ENCODE data around the gene C3orf22. TPM values are rescaled to one million over a fixed set of nuclear protein-coding genes. Genes with fewer than 3 reads are reported as not detected.

Gene C3orf22
- total and polyA plus RNA-seq, 9 of the 15 experiments (the other 6 are each of a cell fraction or from before 2014, with no cell fraction given), result not detected

DNA sequence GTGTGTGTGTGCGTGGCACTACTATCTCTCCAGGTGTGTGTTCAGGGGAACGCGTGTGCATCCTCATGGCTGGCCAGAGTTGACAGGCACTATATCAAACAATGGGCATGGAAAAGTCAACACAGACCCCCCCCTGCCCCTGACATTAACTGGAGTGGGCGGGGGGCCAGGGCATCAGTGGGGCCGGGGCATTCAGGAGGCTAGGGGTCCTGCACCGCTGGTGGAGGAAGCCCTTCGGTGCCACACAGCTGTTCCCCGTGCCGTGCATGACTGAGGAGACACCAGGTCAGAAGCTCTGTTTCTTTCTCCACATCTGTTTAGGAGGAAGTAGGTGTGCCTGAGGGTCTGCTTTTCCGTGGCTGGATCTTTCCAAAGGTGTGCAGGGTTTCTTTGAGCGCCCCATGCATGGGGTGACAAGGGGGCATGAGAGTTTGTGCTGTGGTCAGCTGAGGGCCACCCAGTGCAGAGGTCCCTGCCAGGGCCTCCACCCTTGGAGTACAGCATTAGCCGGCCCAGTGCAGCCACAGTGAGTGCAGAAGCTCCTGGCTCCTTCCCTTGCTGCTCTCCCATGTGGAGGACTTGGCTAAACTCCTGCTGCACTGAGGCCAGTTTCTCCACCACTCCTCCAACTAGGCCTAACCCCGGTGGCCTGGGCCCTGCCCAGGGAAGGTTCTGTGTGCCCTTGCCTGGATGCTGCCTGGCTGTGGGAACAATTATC lies 7.5 kb downstream of the C3orf22 start:
- no peak overlapping the region for H3K27ac ChIP-seq (ENCODE audit: extremely low read depth, low read depth, low read length)
- TF ChIP-seq, protein P1, sequence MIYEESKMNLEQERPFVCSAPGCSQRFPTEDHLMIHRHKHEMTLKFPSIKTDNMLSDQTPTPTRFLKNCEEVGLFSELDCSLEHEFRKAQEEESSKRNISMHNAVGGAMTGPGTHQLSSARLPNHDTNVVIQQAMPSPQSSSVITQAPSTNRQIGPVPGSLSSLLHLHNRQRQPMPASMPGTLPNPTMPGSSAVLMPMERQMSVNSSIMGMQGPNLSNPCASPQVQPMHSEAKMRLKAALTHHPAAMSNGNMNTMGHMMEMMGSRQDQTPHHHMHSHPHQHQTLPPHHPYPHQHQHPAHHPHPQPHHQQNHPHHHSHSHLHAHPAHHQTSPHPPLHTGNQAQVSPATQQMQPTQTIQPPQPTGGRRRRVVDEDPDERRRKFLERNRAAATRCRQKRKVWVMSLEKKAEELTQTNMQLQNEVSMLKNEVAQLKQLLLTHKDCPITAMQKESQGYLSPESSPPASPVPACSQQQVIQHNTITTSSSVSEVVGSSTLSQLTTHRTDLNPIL (CRISPR knock-in tag; IDR thresholded peaks at IDR 0.05), result no peak
- TF ChIP-seq L3MBTL2 (IDR thresholded peaks at IDR 0.05) (no peak), ZNF354B (CRISPR knock-in tag; IDR thresholded peaks at IDR 0.05) (no peak), CREBBP (IDR thresholded peaks at IDR 0.05; ENCODE audit: low read depth, low read length) (no peak), FIP1L1 (IDR thresholded peaks at IDR 0.05; ENCODE audit: low read depth, low read length, poor library complexity, severe bottlenecking) (no peak), SMAD4 (CRISPR knock-in tag; conservative IDR thresholded peaks at IDR 0.05) (no peak), FOXJ2 (tag; IDR thresholded peaks at IDR 0.05) (no peak), PML (IDR thresholded peaks at IDR 0.05; ENCODE audit: low read length) (no peak), BRD9 (IDR thresholded peaks at IDR 0.05; ENCODE audit: low read depth, partially characterized antibody) (no peak), GTF2A2 (tag; IDR thresholded peaks at IDR 0.05) (no peak), ILF3 (IDR thresholded peaks at IDR 0.05; ENCODE audit: borderline replicate concordance) (no peak), ZBTB1 (CRISPR knock-in tag; IDR thresholded peaks at IDR 0.05; ENCODE audit: borderline replicate concordance, low read depth) (no peak), GABPB2 (CRISPR knock-in tag; conservative IDR thresholded peaks at IDR 0.05) (no peak)
- TF ChIP-seq, protein P2, sequence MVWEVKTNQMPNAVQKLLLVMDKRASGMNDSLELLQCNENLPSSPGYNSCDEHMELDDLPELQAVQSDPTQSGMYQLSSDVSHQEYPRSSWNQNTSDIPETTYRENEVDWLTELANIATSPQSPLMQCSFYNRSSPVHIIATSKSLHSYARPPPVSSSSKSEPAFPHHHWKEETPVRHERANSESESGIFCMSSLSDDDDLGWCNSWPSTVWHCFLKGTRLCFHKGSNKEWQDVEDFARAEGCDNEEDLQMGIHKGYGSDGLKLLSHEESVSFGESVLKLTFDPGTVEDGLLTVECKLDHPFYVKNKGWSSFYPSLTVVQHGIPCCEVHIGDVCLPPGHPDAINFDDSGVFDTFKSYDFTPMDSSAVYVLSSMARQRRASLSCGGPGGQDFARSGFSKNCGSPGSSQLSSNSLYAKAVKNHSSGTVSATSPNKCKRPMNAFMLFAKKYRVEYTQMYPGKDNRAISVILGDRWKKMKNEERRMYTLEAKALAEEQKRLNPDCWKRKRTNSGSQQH (CRISPR knock-in tag; IDR thresholded peaks at IDR 0.05), result no peak
- TF ChIP-seq, protein P3, sequence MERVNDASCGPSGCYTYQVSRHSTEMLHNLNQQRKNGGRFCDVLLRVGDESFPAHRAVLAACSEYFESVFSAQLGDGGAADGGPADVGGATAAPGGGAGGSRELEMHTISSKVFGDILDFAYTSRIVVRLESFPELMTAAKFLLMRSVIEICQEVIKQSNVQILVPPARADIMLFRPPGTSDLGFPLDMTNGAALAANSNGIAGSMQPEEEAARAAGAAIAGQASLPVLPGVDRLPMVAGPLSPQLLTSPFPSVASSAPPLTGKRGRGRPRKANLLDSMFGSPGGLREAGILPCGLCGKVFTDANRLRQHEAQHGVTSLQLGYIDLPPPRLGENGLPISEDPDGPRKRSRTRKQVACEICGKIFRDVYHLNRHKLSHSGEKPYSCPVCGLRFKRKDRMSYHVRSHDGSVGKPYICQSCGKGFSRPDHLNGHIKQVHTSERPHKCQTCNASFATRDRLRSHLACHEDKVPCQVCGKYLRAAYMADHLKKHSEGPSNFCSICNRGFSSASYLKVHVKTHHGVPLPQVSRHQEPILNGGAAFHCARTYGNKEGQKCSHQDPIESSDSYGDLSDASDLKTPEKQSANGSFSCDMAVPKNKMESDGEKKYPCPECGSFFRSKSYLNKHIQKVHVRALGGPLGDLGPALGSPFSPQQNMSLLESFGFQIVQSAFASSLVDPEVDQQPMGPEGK (CRISPR knock-in tag; IDR thresholded peaks at IDR 0.05; ENCODE audit: borderline replicate concordance), result no peak
- TF ChIP-seq, protein P4, sequence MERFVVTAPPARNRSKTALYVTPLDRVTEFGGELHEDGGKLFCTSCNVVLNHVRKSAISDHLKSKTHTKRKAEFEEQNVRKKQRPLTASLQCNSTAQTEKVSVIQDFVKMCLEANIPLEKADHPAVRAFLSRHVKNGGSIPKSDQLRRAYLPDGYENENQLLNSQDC (CRISPR knock-in tag; IDR thresholded peaks at IDR 0.05), result no peak
- H3K27me3 ChIP-seq (ENCODE audit: control insufficient read depth in 2 of 2, insufficient read depth in 2 of 2, low read length in 2 of 2), result peaks cover 2 to 61% of the 10 kb centered on the region in 2 experiments; a peak in 3 of 5 replicates
- WGBS (ENCODE audit: insufficient coverage, low coverage, missing lambda C conversion rate), result 3% methylated on average over 7 of the region's 13 CpGs
- in situ Hi-C loops (cut with MboI) (no loop called here), intact Hi-C loops (cut with micrococcal nuclease) (no loop called here)
- BruUV-seq (replicated peaks), result no TSS peak
- no peak overlapping the region for H2AFZ ChIP-seq (ENCODE audit: low read depth, low read length)
- CTCF ChIA-PET (ENCODE audit: low intra/inter-chr PET ratio), result no interaction called here
- no peaks in the 10 kb centered on the region for H3K4me1 ChIP-seq (replicated peaks in 1 of 2; ENCODE audit: control insufficient read depth in 2 of 2, insufficient read depth in 2 of 2, low read length in 2 of 2)
- H3K9ac ChIP-seq (ENCODE audit: insufficient read depth in 1 of 2, low read depth in 2 of 2, low read length in 2 of 2), result no peak overlapping the region
- no peak overlapping the region for H3K4me3 ChIP-seq
- no peak for ATAC-seq
- DNase-seq (ENCODE audit: extremely low read depth in 1 of 4, low spot score in 3 of 4), result no peak
- H4K20me1 ChIP-seq (replicated peaks; ENCODE audit: control insufficient read depth, insufficient read depth, low read length), result peaks cover 4% of the 10 kb centered on the region; the same call in 1 of the 2 replicates
- no peaks in the 10 kb centered on the region for H3K9me1 ChIP-seq (ENCODE audit: control insufficient read depth, insufficient read depth, low read length)
- H3K36me3 ChIP-seq (ENCODE audit: control insufficient read depth, insufficient read depth, low read length), result no peaks in the 10 kb centered on the region
- POLR2A ChIA-PET, result interaction anchor here (0.5 to 0.6 kb wide), 2 partner anchors 109 to 130 kb away, joined by 3 to 4 read pairs; no protein-coding TSS in a partner anchor
- no peak overlapping the region for H3K4me2 ChIP-seq (ENCODE audit: insufficient read depth, low read length)
- H3K9me3 ChIP-seq (replicated peaks; ENCODE audit: control insufficient read depth, insufficient read depth, low read depth, low read length), result no peaks in the 10 kb centered on the region
- no peak for FAIRE-seq
- no peaks in the 10 kb centered on the region for H3K79me2 ChIP-seq (ENCODE audit: control insufficient read depth, insufficient read depth, low read length)

All from K562 (cell line).